Measurements from ENCODE around the gene SDF2. TPM values are rescaled to one million over a fixed set of nuclear protein-coding genes. Genes with fewer than 3 reads are reported as not detected.

SDF2 gene
- total RNA-seq (2014; rRNA removed; shearing (Covaris generic); ENCODE audit: low replicate concordance) = 70.4 and 79.9 TPM in 2 replicates

DNA sequence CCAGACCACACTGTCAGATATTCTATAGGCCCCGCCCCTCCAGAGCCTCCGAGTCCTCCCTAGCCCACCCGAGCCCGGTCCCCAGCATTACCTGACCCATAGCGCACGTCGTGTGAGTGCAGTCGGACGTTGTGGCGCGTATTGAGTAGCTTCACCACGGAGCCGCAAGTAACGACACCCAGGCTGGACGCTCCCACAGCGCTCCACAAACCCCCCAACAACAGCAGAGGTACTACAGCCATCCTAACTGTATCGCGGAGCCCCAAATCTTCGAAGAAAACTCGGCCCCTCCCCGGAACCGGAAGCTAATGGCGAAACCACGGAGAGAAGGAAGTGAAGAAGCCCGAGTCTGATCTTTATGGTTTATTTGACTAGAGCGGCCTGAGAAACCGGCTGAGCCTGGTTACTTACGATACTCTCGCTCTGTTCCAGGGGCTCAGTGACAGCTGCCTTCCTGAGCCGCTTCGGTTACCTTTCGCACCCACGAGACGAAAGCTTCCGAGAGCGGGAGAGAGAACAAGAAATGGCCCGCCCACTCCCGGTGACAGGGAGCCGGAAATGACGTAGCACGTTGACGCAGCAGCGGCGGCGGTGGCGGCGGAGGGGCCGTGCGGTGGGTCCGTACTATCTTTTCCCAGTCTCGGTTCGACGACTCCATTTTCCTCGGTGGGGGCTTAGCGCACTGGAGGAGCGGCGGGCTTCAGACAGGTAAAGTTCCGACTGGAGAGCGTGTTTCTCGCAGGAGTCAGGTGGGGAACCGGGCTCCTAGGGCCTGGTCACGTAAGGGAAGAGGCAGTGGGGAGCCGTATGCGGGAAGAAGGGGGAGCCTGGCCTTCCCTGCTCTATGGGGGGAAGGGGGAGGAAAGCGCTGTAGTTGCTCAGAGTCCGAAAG is at the start of gene SDF2, which contains the start of gene SUPT6H:
SDF2 (minus strand) TSS at position 272 of the 892 bp plus-strand sequence; CDS start at position 242, 30 bp downstream.
SUPT6H (plus strand) TSS at position 571 of the 892 bp plus-strand sequence. CDS start 11,197 bp downstream, outside the sequence.
- in situ Hi-C loops (cut with HindIII; ENCODE audit: low pct_unique_long_range_greater_than_20kb, low sequenced_read_pairs) = no loop called here

DNA sequence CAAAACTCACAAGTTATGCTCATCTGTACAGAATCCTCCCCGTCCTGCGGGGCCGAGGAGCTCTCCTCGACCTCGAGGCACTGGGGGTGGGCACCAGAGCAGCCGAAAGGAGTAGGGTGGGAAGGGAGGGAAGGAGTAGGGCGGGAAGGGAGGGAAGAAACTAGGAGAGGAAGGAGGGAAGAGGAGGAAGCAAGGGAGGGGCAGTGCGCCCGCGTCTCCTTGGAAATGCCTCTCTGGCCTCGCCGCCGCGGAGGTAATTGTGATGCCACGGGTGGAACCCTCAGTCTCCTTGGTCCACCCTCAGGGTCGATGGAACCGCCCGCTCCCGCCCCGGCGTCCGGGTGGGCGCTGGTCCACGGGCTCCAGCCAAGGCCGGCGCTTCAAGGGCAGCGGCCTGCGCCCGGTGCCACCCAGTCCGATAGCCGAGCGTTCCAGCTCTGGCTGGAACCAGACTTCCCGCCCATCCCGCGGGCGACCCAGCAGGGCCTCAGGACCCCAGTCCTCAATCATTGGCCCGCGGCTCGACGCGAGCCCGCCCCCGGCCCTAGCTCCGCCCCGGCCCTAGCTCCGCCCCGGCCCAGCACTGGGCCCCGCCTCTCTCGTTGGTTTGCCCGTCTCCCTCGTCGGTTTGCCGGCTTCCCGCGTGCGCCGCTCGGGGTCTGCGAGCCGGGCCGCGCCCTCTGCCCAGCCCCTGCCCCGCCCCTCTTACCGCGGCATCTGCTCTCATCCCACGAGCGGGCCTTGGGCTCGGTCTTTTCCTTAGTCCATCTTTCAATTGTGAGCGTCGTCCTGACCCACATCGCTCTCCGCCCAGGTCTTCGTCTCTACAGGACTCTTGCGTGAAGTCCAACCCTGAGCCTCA is 49.4 kb upstream of the SDF2 start:
- DNase-seq (ENCODE audit: low read depth) = peak; percentile 91
- in situ Hi-C loops (cut with HindIII; ENCODE audit: low pct_unique_long_range_greater_than_20kb, low sequenced_read_pairs) = no loop called here

More for the DNA sequence above, at the start of gene SDF2, which contains the start of gene SUPT6H:
- DNase-seq (ENCODE audit: low read depth) = peak; percentile 91

GRCh38 chr17:28707339-28707720 is 45.6 kb upstream of the SDF2 start:
- DNase-seq (ENCODE audit: low read depth) = no peak
- in situ Hi-C loops (cut with HindIII; ENCODE audit: low pct_unique_long_range_greater_than_20kb, low sequenced_read_pairs) = no loop called here

DNA sequence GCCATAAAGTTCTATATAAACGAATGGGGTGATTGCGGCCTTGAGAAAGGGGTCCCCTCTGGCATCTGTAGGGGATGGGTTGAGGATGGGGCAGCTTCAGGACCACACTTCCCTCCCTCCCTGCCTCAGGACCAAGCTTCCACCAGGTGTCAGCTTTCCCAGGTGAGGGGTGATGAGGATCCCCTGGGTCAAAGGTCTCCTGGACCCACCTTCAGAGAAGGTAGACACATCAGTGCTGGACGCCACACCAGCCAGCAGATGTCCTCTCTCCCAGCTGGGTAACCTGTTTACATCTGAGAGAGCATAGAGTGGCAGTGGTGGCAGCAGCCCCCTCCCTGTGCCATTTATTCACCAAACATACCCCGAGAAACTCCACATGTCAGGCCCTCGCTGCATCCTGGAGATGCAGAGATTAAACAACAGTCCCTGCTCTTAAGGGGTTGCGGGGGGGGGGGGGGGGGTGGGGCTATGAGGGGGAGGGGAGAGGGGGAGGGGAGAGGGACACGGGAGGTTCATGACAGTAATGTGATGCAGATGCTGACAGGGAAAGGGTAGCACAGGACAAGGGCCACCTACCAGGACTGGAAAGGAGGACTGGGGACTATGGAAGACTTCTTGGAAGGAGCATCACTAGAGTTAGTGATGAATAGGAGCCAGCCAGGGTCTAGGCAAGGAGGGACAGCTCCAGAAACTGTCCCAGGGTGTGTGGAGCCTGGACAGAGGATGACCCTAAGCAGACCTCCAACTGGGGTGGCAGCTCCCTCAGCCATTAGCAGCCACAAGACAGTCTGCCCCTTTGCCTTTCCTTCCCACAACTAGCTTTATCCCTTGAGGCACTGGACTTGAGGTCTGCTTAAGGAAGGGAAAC is 45.0 kb upstream of the SDF2 start:
- in situ Hi-C loops (cut with HindIII; ENCODE audit: low pct_unique_long_range_greater_than_20kb, low sequenced_read_pairs) = no loop called here
- no peak for DNase-seq (ENCODE audit: low read depth)

DNA sequence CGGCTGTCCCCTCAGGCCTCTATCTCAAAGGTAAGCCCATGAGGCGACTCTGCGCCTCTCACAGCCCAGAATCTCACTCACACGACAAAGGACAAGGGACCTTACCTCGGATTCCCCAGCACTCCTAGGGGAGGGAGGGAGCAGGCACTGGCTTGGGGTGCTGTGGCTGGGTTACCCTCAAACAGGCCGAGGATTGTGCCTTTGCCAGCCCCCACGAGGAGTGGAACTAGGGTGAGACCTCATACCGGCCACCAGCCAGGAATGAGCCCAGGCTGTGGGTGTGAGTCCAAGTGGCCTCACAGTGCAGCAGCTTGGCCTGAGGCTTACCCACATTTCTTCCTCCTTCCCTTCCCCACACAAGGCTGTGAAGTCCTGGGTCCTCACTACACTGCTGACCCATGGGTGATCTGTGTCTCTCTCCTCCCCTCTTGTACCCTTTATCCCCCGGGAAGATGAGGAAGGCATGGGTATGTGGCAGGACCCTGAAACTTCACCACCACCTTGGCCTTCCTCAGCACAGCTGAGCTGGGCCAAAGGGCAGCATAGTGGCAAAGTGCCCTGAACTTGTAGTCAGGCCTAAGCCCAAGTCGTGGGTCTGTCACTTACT is 44.1 kb upstream of the SDF2 start:
- no peak for DNase-seq (ENCODE audit: low read depth)
- in situ Hi-C loops (cut with HindIII; ENCODE audit: low pct_unique_long_range_greater_than_20kb, low sequenced_read_pairs) = no loop called here

DNA sequence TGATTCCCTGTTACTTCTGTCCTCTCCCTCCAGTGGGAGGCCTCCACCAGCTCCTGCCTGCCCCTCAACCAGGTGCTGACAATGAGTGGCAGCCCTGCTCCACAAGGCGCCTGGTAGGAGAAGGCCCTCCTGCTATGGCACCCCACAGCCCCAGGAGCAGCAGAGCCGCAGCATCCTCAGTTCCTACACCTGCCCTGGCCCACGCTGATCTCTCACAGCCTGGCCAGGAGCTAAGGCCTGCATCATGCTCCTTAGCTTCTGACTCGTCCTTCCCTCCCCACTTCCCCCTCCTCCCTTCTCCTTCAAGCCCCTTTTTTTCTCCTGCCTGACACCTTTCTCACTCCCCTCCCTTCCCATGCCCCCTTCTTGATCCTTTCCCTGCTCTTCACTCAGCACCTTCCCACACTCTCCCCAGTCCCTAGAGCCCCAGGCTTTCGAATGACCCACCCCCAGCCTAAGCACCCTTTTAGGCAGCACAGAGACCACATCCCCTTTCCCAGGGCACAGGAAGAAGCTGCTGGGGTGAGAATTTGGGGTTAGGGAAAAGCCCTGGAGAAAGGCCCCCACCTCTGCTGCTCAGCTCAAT is 43.5 kb upstream of the SDF2 start:
- in situ Hi-C loops (cut with HindIII; ENCODE audit: low pct_unique_long_range_greater_than_20kb, low sequenced_read_pairs) = no loop called here

DNA sequence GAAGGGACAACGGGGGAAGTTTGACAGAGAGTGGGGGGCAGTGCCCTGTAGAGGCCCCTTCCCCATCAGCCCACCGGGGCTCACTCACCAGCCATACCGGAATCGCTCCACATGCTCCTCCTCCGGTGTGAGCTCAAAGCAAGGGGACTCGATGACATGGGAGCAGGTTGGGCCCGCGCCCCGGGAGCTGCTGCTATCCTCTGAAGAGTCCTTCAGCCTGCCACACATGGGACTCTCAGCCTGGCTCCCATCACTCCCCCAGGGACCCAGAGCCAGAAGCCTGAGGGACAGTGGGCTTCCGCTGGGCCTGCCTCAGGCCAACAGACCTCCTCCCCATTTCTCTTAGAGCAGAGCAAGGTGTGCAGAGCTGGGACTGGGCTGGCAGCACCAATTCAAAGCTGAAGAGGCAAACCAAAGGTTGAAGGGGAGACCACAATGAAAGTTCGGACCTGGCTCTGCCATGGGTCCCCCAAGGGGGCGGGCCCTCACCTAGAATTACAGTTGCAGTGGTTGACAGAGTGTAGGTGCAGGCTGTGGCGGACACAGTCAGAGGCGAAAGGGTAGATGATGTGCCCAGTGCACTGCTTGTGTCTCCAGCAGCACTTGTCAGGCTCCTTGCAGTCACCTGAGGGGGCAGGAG is 42.6 kb upstream of the SDF2 start:
- no peak for DNase-seq (ENCODE audit: low read depth)
- in situ Hi-C loops (cut with HindIII; ENCODE audit: low pct_unique_long_range_greater_than_20kb, low sequenced_read_pairs) = no loop called here

More for the DNA sequence above, 43.5 kb upstream of the SDF2 start:
- no peak for DNase-seq (ENCODE audit: low read depth)

DNA sequence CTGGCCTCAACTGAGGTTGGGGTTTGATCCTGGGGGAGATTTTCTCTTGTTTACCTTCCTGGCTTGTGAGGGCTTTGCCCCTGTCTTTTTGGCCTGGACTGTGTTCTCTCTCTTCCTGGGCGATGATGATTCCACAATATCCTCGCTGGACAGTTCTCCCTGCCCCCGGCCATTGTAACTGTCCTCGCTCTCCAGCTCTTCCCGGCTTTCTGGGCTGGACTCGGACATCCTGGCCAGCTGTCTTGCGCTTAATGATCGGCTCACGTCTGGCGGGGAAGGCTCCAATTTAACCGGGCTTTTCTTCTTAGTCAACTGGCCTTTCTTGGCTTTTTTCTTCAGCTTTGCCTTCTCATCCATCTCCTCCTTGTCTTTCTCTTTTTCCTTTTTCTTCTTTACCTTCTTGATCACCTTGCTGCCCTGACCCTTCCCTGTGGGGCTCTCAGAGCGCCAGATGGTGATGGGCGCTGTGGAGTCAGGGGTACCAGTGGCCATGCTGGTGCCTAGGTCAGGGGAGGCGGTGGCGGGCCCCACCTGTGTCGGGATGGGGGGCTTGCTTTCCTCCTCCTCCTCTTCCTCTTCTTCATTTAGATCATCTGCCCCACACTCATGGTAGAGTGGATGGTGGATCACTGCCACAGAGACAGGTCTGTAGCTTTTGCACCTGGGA is 42.0 kb upstream of the SDF2 start:
- DNase-seq (ENCODE audit: low read depth) = no peak
- in situ Hi-C loops (cut with HindIII; ENCODE audit: low pct_unique_long_range_greater_than_20kb, low sequenced_read_pairs) = no loop called here

DNA sequence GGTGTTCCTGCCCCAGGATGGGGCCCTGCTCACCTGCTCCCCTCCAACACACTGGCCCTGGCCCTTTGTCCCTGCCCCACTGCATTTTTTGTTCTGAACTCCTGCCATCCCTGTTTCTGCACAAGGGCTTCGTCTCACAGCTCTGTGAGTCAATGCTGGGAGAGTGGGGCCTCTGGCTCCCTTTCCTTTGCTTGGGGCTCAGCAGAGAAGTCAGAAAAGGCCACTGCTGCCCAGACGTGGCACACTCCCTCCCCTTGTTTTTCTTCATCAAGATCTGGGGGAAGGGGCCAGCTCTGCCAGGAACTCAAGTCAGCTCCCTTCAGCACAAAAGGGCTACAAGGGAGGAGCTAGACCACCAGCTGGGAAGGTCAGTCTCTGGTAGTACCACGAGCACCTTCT is 41.0 kb upstream of the SDF2 start:
- DNase-seq (ENCODE audit: low read depth) = no peak
- in situ Hi-C loops (cut with HindIII; ENCODE audit: low pct_unique_long_range_greater_than_20kb, low sequenced_read_pairs) = no loop called here

GRCh38 chr17:28702026-28702751 is 40.5 kb upstream of the SDF2 start:
- in situ Hi-C loops (cut with HindIII; ENCODE audit: low pct_unique_long_range_greater_than_20kb, low sequenced_read_pairs) = no loop called here
- no peak for DNase-seq (ENCODE audit: low read depth)

DNA sequence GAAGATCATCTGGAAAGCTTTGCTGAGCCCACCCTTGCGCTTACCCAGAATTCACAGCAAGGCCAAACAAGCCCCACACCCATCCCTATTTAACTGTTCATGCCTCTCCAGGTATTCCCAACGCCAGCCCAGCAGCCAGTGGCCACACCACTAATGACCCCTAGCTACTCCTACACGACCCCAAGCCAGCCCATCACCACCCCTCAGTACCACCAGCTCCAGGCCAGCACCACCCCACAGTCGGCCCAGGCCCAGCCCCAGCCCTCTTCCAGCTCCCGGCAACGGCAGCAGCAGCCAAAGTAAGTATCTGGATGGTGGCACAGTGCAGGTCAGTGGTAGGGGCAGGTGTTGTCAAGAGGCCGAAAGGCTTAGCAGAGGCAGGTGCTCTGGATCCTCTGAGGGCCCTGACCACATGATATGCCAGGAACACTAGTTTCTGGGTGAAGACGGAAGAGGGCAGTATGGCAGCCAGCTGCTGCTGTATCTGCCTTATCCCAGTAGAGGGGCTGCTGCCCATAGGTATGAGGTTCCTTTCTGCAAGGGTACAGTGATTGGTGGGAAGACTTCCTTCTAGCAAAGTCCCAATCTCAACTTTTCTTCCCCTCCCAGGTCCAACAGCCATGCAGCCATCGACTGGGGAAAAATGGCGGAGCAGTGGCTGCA is 39.3 kb upstream of the SDF2 start:
- in situ Hi-C loops (cut with HindIII; ENCODE audit: low pct_unique_long_range_greater_than_20kb, low sequenced_read_pairs) = no loop called here
- no peak for DNase-seq (ENCODE audit: low read depth)

DNA sequence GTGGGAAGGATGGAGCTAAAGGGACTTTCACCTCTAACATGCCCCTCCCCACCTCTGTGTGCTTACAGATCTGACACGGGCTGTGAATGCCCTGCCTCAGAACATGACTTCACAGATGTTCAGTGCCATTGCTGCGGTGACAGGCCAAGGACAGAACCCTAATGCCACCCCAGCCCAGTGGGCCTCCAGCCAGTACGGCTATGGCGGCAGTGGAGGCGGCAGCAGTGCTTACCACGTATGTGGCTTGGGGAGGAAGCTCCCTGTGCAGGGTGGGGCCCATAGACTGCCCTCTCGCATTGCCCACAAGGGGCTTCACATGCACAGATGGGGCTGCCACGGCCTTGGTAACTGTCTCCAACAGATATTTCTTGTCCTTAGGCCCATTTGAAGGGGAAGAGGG is 38.6 kb upstream of the SDF2 start:
- in situ Hi-C loops (cut with HindIII; ENCODE audit: low pct_unique_long_range_greater_than_20kb, low sequenced_read_pairs) = no loop called here
- DNase-seq (ENCODE audit: low read depth) = no peak

- peak; percentile 91 for DNase-seq (ENCODE audit: low read depth)
- in situ Hi-C loops (cut with HindIII; ENCODE audit: low pct_unique_long_range_greater_than_20kb, low sequenced_read_pairs) = no loop called here
These were observed 36.7 kb upstream of the SDF2 start for GRCh38 chr17:28698253-28698941.

- DNase-seq (ENCODE audit: low read depth) = no peak
- in situ Hi-C loops (cut with HindIII; ENCODE audit: low pct_unique_long_range_greater_than_20kb, low sequenced_read_pairs) = no loop called here
These were observed 32.2 kb upstream of the SDF2 start for GRCh38 chr17:28693869-28694268.

GRCh38 chr17:28689011-28689410 is 27.3 kb upstream of the SDF2 start:
- no peak for DNase-seq (ENCODE audit: low read depth)
- in situ Hi-C loops (cut with HindIII; ENCODE audit: low pct_unique_long_range_greater_than_20kb, low sequenced_read_pairs) = no loop called here

Measured in Caki2 (cell line).